ENCODE results near the gene PRELID1. TPM values are rescaled to one million over a fixed set of nuclear protein-coding genes. Genes with fewer than 3 reads are reported as not detected.
"Not testable (repeated sequence)": the region's sequence is repeated elsewhere in the genome, so short reads cannot be mapped to it uniquely, and the experiment has no call there.

PRELID1 gene
- total and polyA plus RNA-seq, 4 donors = 43.3 to 236 (median 133) TPM

- DNase-seq = no peak
- Histone ChIP-seq H3K4me1 (ENCODE audit: control insufficient read depth in 5 of 5, insufficient read depth in 5 of 5, low read length in 5 of 5) (no peaks in the 10 kb centered on the region), H3K27ac (ENCODE audit: low read depth in 1 of 2, low read length in 1 of 2) (no peak overlapping the region), H3K9me3 (ENCODE audit: control insufficient read depth in 4 of 4, insufficient read depth in 3 of 4, low read length in 3 of 4) (no peaks in the 10 kb centered on the region), H3K27me3 (ENCODE audit: control insufficient read depth in 3 of 3, insufficient read depth in 3 of 3, low read length in 2 of 3) (no peaks in the 10 kb centered on the region), H3K9ac (ENCODE audit: insufficient read depth in 1 of 2, low read length in 2 of 2) (no peak overlapping the region), H3K36me3 (ENCODE audit: control insufficient read depth in 4 of 4, insufficient read depth in 4 of 4, low read length in 4 of 4) (peaks cover 13 to 71% (median 35%) of the 10 kb centered on the region in 4 donors), H3K4me3 (no peak overlapping the region)
- 91 to 94% methylated on average over 36 of the region's 36 CpGs for WGBS, 2 donors
- no peak for ATAC-seq (ENCODE audit: insufficient read depth, low FRiP score)
- TF ChIP-seq CTCF (IDR thresholded peaks at IDR 0.05; ENCODE audit: control extremely low read depth, extremely low read depth) = no peak
Measured at GRCh38 chr5:177336603-177337494, 33.2 kb downstream of the PRELID1 start.

GRCh38 chr5:177338251-177339106 lies 34.9 kb downstream of the PRELID1 start:
- H3K4me1 ChIP-seq (ENCODE audit: control insufficient read depth in 5 of 5, insufficient read depth in 5 of 5, low read length in 5 of 5) = no peaks in the 10 kb centered on the region
- H3K9ac ChIP-seq (ENCODE audit: insufficient read depth in 1 of 2, low read length in 2 of 2) = no peak overlapping the region
- H3K27me3 ChIP-seq (ENCODE audit: control insufficient read depth in 3 of 3, insufficient read depth in 3 of 3, low read length in 2 of 3) = no peaks in the 10 kb centered on the region
- H3K36me3 ChIP-seq (ENCODE audit: control insufficient read depth in 4 of 4, insufficient read depth in 4 of 4, low read length in 4 of 4) = peaks cover 15 to 55% (median 31%) of the 10 kb centered on the region in 4 donors
- no peak for TF ChIP-seq CTCF (IDR thresholded peaks at IDR 0.05; ENCODE audit: control extremely low read depth, extremely low read depth)
- DNase-seq (no peak), ATAC-seq (ENCODE audit: insufficient read depth, low FRiP score) (no peak)
- H3K4me3 ChIP-seq = no peak overlapping the region
- WGBS, 2 donors = 89 to 90% methylated on average over 22 of the region's 22 CpGs
- no peaks in the 10 kb centered on the region for H3K9me3 ChIP-seq (ENCODE audit: control insufficient read depth in 4 of 4, insufficient read depth in 3 of 4, low read length in 3 of 4)
- H3K27ac ChIP-seq (ENCODE audit: low read depth in 1 of 2, low read length in 1 of 2) = peak overlapping the region in 1 of 2 donors; percentile 37

- Histone ChIP-seq H3K27ac (ENCODE audit: low read depth in 1 of 2, low read length in 1 of 2) (peak overlapping the region in 1 of 2 donors; percentile 34), H3K27me3 (ENCODE audit: control insufficient read depth in 3 of 3, insufficient read depth in 3 of 3, low read length in 2 of 3) (no peaks in the 10 kb centered on the region), H3K9ac (ENCODE audit: insufficient read depth in 1 of 2, low read length in 2 of 2) (no peak overlapping the region), H3K4me3 (no peak overlapping the region), H3K9me3 (ENCODE audit: control insufficient read depth in 4 of 4, insufficient read depth in 3 of 4, low read length in 3 of 4) (no peaks in the 10 kb centered on the region), H3K4me1 (ENCODE audit: control insufficient read depth in 5 of 5, insufficient read depth in 5 of 5, low read length in 5 of 5) (no peaks in the 10 kb centered on the region), H3K36me3 (ENCODE audit: control insufficient read depth in 4 of 4, insufficient read depth in 4 of 4, low read length in 4 of 4) (peaks cover 12 to 53% (median 26%) of the 10 kb centered on the region in 4 donors)
- no peak for TF ChIP-seq CTCF (IDR thresholded peaks at IDR 0.05; ENCODE audit: control extremely low read depth, extremely low read depth)
- DNase-seq (no peak), ATAC-seq (ENCODE audit: insufficient read depth, low FRiP score) (no peak)
- 44 to 66% methylated on average over 11 of the region's 11 CpGs for WGBS, 2 donors
Measured at GRCh38 chr5:177339107-177339638, 35.6 kb downstream of the PRELID1 start.

GRCh38 chr5:177343000-177343399 lies 39.4 kb downstream of the PRELID1 start:
- DNase-seq; H3K27me3 ChIP-seq (ENCODE audit: control insufficient read depth in 3 of 3, insufficient read depth in 3 of 3, low read length in 2 of 3); H3K27ac ChIP-seq (ENCODE audit: low read depth in 1 of 2, low read length in 1 of 2); ATAC-seq (ENCODE audit: insufficient read depth, low FRiP score); H3K9me3 ChIP-seq (ENCODE audit: control insufficient read depth in 4 of 4, insufficient read depth in 3 of 4, low read length in 3 of 4); H3K9ac ChIP-seq (ENCODE audit: insufficient read depth in 1 of 2, low read length in 2 of 2); H3K4me1 ChIP-seq (ENCODE audit: control insufficient read depth in 5 of 5, insufficient read depth in 5 of 5, low read length in 5 of 5); H3K4me3 ChIP-seq: not testable (repeated sequence)
- peaks cover 7 to 21% (median 15%) of the 10 kb centered on the region in 4 donors for H3K36me3 ChIP-seq (ENCODE audit: control insufficient read depth in 4 of 4, insufficient read depth in 4 of 4, low read length in 4 of 4)
- WGBS, 2 donors = 96% methylated on average over 14 of the region's 14 CpGs
